ENCODE data around the gene RFTN1.

The RFTN1 gene

DNA sequence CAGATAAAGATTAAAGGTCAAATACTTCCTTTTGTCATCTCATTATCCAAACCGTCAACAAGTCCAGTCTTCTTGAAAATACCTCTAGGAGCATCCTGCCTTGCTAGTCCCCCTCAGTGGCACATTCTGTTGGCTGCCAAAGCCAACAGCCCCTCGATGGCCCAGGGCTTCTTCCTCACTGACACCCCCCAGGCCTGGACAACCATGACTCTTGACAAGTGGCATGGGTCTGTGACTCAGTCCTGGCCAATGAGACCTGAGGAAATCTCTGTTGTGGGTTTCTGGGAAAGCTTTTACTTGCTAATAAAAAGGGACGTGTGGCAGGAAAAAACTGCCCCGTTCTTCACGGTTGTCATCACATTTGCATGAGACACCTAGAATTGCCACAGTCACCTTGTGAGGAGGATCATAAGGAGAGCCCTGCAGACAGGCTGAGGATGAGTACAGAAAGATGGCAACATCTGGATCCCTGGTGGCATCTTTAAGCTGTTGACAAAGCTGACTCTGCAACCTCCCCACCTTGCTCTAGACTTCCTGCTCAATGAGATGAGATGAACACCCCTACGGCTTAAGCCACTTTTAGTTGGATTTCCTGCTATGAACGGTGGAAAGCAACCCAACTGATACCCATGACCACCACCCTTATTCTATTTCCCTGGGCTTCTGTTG is 167.0 kb downstream of the RFTN1 start:
- DNase-seq = no peak

DNA sequence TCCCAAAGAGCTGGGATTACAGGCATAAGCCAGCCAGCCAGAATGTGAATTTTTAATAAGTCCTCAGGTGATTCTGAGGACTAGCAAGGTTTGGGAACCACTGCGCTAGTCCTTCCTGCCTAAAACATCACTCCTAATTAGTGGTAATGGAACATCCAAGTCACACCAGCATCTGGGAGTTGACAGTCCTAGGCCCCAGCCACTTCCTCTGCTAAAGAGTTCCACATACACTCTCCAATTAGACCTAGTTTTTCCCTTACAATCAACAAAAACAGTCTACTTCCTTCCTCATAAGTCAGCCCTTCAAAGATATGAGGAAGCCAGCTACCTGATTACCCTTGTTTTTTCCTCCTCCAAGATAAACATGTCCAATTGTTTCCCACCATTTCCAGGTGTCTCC is 170.4 kb downstream of the RFTN1 start:
- no peak for DNase-seq

GRCh38 chr3:16338999-16339398 is 174.5 kb downstream of the RFTN1 start:
- DNase-seq = peak in 1 of 2 donors; percentile 20

DNA sequence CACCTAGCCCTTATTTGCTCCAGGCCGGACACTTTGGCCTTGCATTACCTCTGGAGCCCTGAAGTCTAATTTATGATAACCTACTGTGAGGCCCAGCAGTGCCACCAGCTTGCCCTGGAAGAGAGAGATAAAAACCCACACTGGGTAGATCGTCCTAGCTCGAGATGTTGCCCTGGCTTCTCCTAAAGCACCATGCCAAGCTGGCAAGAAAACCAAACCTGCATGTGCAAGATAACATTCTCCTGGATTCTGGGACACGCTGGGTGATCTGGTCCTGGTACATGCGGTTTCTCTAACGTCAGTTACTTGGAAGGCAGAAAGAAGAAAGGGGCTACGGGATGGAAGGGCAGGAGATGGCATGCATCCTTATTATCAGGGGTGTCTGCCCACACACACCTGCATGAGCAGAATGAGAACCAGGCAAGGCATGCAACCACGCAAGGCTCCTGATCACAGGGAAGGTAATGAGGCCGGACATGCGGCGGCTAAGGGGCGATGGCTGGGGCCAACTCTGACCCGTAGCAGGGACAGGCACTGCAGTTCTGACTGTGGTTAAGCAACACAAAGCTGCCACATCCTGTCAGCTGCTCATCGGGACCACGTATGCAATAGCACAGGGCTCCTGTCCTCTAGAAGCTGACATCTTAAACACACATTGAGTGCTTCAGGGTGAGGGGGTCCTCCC is 175.5 kb downstream of the RFTN1 start:
- DNase-seq = peak; percentile 23 to 26

DNA sequence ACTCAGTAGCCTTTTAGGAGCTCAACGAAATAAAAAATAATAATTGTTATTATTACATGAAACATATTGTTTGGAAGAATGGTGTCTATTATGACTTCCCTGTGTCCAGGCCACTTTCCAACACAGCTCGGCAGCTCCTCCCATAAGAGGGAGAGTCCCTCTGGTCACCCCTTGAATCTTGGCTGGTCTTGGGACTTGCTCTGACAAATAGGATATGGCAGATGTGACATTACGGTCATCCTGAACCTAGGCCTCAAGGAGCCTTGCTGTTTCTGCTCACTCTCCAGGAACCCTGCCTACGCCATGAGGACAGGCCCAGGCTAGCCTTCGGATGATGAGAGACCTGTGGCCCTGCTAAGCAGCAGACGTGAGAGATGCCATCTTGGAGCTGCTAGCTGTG is 176.7 kb downstream of the RFTN1 start:
- DNase-seq = no peak

DNA sequence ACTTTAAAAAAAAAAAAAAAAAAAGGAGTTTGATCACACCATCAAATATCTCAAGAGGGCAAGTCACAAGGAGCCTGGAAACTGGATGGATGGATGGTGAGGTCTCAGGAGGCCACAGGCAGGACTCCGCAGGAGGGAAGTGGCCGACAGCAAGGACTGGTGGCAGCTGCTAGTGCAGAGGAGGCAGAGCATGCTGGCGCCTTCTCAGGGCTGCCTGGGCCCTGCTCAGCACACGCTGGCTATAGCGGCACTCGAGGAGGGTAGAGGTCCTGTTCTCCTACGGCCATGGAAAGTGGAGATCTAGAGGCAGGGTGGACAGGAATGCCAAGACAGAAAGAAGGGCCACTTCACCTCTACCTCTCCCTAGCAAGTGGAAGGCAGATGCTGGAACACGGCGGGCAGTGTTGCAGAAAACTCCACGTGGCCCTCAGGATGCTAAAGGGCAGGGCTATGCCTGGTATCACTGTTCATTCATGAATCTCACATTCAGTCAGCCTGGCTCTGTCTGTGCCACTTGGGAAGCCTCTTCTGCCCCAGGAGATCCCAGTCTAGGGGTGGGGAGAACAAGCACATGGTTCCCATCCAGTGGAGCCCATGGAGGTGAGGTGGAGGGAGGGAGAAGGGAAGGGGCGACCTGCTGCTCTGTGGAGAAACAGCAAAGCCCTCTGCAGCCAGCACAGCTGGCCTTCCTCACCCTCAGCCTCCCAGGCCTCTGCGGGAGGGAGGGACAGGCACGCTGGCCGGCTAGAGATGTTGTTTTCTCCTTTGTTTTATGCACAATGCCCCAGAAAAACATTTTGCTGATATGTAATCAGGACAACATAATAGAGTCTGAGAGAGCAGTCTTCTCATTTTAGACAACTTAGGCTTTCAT is 177.5 kb downstream of the RFTN1 start:
- no peak for DNase-seq

DNA sequence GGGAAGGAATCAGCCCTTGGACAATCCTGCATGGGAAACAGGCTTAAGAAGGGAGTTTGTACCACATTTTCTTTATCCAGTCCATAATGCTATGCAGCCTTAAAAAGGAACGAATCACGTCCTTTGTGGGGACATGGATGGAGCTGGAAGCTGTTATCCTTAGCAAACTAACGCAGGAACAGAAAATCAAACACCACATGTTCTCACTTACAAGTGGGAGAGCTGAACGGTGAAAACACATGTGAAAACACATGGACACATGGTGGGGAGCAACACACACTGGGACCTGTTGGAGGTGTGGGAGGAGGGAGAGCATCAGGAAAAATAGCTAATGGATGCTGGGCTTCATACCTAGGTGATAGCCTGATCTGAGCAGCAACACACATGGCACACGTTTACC is 178.2 kb downstream of the RFTN1 start:
- DNase-seq = no peak

DNA sequence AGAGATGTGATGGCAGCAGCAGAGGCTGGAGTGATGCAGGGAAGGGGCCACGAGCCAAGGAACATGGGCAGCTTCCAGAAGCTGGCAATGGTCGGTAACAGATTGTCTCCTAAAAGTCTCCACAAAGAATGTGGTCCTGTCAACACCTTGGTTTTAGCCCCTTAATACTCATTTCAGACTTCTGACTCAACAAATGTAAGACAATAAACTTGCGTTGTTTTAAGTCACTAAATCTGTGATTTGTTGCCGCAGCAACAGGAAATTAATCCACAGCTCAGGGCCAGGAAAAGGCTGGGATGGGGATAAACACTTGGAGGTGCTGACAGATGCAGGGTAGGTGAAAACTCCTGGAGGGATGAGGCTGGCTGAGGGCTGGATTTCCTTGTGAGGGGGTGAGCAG is 178.6 kb downstream of the RFTN1 start:
- DNase-seq = no peak

GRCh38 chr3:16332904-16333426 is 180.5 kb downstream of the RFTN1 start:
- DNase-seq = no peak

DNA sequence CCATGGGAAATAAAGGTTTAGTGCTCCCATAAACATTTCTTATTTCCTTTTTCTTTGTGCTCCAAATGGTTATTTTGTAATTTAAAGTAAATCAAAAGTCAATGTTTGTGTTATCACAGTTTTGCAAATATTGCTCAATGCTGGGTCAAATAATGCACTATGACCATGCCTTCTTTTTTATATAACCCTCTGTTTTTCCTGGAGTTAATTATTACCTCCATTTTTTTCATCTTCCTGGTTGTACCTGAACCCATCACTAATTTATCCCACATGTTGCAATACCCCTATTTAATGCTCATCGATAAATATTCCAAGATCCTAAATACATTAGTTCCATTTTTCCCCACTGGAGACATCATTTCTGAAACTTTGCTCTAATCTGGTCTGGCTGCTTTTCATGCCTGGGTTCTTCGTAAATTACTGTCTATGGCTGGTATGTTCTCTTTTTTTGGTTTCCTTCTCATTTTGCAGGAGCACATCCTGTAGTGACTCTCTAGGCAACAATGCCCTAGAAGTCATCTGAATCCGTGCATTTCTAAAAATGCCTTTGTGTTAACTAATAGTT is 182.1 kb downstream of the RFTN1 start:
- no peak for DNase-seq

GRCh38 chr3:16330351-16330750 is 183.1 kb downstream of the RFTN1 start:
- no peak for DNase-seq

DNA sequence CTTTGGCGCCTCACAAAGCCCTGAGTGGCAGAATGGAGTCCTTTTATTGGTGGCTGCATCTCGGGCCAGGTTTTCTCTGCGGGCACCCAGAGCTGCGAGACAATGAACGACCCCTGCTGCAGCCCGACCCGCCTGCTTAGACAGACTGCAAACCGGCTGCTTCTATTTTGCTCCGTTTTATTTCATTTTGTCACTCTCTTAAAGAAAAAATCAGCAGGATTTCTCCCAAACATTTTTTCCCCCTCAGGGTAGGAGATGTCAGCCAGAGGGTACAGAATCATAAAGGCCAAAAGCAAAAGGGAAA is 183.7 kb downstream of the RFTN1 start:
- no peak for DNase-seq

- no peak for DNase-seq
Observed at GRCh38 chr3:16329036-16329825, 184.3 kb downstream of the RFTN1 start.

DNA sequence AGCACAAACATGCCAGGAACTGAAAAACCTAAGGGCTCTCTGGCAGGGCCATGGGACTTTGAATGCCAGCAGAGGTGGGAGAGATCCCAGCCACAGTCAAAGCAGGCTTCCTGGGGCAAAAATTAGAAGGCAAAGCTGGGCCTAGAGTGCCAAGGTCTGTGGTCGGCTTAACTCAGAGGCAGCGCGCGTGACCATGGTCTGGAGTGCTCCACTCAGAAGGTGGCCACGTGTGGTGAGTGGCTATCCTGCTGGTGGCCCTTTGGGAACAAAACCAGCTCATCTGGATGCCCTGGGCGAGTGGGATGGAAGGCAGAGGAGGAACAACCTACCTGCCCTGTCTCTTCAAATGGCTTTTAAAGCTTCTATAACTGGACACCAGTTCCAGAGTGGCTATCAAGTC is 185.4 kb downstream of the RFTN1 start:
- DNase-seq = no peak

DNA sequence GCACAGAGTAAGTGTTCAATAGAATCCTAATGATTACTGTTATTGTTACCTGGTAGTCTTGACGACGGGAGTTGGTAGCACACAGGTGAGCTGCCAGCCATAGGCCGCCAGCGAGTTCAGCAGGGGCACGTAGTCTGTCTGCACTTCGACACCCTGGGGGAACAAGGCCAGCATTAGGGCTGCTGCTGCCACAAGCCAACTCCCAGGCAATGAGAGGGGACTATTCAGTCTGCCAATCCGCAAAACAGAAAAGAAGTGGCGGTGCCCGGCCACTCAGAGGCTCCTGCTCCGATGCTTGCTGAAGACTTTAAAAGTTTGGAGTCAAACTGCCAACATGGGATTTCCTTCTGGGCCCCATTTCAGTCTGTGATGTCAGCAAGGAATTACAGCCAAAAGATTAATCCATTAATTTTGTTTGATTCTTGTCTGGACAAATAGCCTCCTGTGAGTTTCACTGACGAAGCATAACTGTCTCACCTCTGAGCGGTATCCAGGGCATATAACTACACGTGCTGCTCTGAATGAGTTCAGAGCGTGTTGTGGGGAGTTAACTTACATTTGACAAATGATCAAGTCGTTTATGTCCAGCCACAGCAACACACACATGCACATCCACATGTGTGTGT is 186.7 kb downstream of the RFTN1 start:
- DNase-seq = no peak

DNA sequence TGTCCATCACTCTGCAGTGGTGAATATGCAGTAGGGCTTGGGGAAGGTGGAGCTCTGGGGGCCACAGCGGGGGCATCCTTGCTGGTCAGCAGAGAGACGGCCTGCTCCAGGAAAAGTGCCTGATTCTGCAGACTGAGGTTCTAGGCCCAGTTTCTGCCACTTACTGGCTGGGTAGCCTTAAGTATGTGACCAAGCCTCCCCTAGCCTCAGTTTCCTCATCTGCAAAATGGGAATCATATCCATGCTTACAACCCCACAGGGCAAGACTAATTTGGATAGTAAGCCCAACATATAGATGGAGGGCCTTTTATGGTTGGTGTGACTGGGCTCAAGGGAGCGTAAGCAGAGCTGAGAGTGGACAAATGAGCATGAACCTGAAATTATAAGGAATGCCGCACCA is 187.6 kb downstream of the RFTN1 start:
- no peak for DNase-seq

GRCh38 chr3:16323737-16324136 is 189.8 kb downstream of the RFTN1 start:
- no peak for DNase-seq

- DNase-seq = no peak
Observed at GRCh38 chr3:16322189-16322588, 191.3 kb downstream of the RFTN1 start.

DNA sequence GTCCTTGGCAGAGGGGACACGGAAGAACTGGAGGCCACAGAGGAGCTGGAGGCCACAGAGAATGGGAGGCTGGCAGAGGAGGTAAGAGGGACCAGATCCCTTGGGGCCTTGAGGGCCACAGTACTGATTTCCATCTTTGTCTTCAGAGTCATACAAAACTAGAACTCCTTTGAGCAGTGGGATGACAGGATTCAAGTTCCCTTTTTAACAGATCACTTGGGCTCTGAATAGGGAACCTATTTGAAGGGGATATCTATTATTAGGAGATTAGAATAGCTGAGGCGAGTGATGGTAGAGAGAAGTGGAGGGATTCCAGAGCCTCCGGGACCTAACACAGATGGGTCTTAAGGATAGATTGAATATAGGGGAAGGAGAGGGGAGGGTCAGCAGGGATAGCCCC is 192.8 kb downstream of the RFTN1 start:
- DNase-seq = no peak

GRCh38 chr3:16319723-16320122 is 193.8 kb downstream of the RFTN1 start:
- DNase-seq = no peak

GRCh38 chr3:16319307-16319706 is 194.2 kb downstream of the RFTN1 start:
- DNase-seq = peak; percentile 90 to 91

DNA sequence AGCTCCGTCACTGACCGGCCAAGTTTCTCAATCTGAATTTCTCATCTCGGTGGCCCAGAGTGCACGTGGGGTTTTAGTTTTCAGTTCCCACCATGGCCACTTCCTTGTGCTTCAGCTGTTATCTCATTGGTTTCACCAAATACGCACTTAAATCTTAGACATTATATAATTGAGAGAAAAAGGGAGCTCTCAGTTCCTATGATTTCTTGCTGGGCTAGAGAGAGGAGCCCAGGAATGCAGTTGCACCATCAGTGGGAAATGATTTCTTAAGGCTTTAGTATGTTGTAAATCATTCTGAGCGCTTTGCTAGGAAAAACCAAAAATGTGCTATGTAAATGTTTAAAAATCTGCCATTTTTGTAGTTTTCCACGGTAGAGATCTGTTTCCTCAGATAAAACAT is 195.3 kb downstream of the RFTN1 start:
- no peak for DNase-seq

Data from activated CD4-positive, alpha-beta T cell treated with anti-CD3 and anti-CD28 coated beads for 4 hours (primary cell).